Measurements from ENCODE around the gene AKT3.
A peak's percentile ranks its signal among the peaks of the same experiment; 100 is the strongest.

Gene AKT3

GRCh38 chr1:243488459-243489157, 361.4 kb downstream of the AKT3 start:
- no peak for DNase-seq (ENCODE audit: low read depth)

GRCh38 chr1:243487649-243488227, 362.3 kb downstream of the AKT3 start:
- no peak for DNase-seq (ENCODE audit: low read depth)

- DNase-seq (ENCODE audit: low read depth): no peak
Measured at GRCh38 chr1:243487036-243487648, 362.9 kb downstream of the AKT3 start.

- DNase-seq (ENCODE audit: low read depth): no peak
Measured at GRCh38 chr1:243483952-243484351, 366.1 kb downstream of the AKT3 start.

- no peak for DNase-seq (ENCODE audit: low read depth)
Measured at GRCh38 chr1:243483071-243483771, 366.8 kb downstream of the AKT3 start.

GRCh38 chr1:243482141-243483022, 367.7 kb downstream of the AKT3 start:
- peak; percentile 67 for DNase-seq (ENCODE audit: low read depth)

- DNase-seq (ENCODE audit: low read depth): no peak
Measured at GRCh38 chr1:243481101-243481500, 368.9 kb downstream of the AKT3 start.

- peak; percentile 14 for DNase-seq (ENCODE audit: low read depth)
Measured at GRCh38 chr1:243477731-243478290, 372.2 kb downstream of the AKT3 start.

GRCh38 chr1:243475966-243476365, 374.1 kb downstream of the AKT3 start:
- DNase-seq (ENCODE audit: low read depth): peak; percentile 54

- no peak for DNase-seq (ENCODE audit: low read depth)
Measured at GRCh38 chr1:243474906-243475305, 375.1 kb downstream of the AKT3 start.

GRCh38 chr1:243474136-243474881, 375.7 kb downstream of the AKT3 start:
- no peak for DNase-seq (ENCODE audit: low read depth)

- peak; percentile 47 for DNase-seq (ENCODE audit: low read depth)
Measured at GRCh38 chr1:243473227-243474135, 376.6 kb downstream of the AKT3 start.

GRCh38 chr1:243471754-243472745, 378.0 kb downstream of the AKT3 start:
- DNase-seq (ENCODE audit: low read depth): no peak

GRCh38 chr1:243471026-243471685, 378.9 kb downstream of the AKT3 start:
- DNase-seq (ENCODE audit: low read depth): no peak

- DNase-seq (ENCODE audit: low read depth): no peak
Measured at GRCh38 chr1:243470502-243470901, 379.5 kb downstream of the AKT3 start.

- no peak for DNase-seq (ENCODE audit: low read depth)
Measured at GRCh38 chr1:243469497-243469896, 380.5 kb downstream of the AKT3 start.

GRCh38 chr1:243465738-243466137, 384.3 kb downstream of the AKT3 start:
- no peak for DNase-seq (ENCODE audit: low read depth)

GRCh38 chr1:243465081-243465480, 385.0 kb downstream of the AKT3 start:
- no peak for DNase-seq (ENCODE audit: low read depth)

Data from fibroblast of gingiva (primary cell).